ENCODE data around the gene BTBD1.
"Not testable (repeated sequence)": the region's sequence is repeated elsewhere in the genome, so short reads cannot be mapped to it uniquely, and the experiment has no call there.

Gene BTBD1

DNA sequence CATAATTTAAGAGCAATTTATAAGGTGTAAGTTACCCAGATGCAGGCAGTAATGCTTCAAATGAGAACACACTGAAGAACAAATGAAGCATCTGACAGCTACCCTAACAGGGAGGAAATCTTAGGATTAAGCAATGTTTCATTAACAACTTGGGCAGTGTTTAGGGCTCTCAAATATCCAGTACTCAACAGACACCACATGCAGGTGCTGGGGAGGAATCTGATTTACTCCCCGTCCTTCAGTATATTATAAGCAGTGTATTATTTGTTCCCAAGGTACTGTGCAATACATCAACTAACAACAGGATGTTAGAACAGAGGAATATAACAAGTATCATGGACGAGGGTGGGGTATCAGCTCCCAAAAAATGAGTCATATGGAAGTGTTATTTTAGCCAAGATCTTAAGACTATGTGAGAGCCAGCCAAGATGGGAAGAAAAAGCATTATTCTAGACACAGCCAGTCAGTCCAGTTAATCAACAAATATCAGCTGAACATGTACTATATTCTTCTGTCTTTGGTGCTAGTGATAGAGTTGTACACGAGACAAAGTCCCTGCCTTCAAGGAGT lies 20.4 kb downstream of the BTBD1 start:
- no peaks in the 10 kb centered on the region for H3K9me3 Mint-ChIP-seq (ENCODE audit: low read depth)
- H3K27ac Mint-ChIP-seq, result no peak overlapping the region
- peaks cover 7% of the 10 kb centered on the region for H3K36me3 Mint-ChIP-seq
- H3K27me3 Mint-ChIP-seq, result no peaks in the 10 kb centered on the region
- peaks cover 25% of the 10 kb centered on the region for H3K4me1 Mint-ChIP-seq (ENCODE audit: low read depth)
- H3K4me3 Mint-ChIP-seq, result no peak overlapping the region

DNA sequence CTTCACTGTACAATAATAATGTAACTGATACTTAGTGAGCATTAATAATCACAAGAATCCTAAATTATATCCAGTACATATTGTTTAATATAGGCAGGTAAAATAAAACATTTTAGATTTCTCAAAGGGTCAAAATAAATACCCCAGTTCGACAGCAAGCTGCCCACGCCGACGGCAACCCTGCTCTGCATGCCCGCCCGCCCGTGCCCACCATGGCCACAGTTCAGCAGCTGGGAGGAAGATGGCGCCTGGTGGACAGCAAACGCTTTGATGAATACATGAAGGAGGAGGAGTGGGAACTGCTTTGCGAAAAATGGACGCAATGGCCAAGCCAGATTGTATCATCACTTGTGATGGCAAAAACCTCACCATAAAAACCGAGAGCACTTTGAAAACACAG lies 22.9 kb downstream of the BTBD1 start:
- Mint-ChIP-seq H3K9me3 (ENCODE audit: low read depth) (no peaks in the 10 kb centered on the region), H3K36me3 (peaks cover 12% of the 10 kb centered on the region), H3K27ac (no peak overlapping the region), H3K4me1 (ENCODE audit: low read depth) (peaks cover 26% of the 10 kb centered on the region), H3K4me3 (no peak overlapping the region), H3K27me3 (no peaks in the 10 kb centered on the region)

DNA sequence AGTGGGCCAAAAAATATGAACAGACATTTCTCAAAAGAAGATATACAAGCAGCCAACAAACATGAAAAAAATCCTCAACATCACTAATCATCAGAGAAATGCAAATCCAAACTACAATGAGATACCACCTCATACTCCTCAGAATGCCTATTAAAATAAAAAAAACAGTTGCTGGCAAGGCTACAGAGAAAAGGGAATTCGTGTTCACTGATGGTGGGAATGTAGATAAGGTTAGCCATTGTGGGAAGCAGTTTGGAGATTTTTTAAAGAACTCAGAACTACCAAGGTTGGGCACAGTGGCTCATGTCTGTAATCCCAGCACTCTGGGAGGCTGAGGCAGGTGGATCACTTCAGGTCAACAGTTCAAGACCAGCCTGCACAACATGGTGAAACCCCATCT lies 27.8 kb downstream of the BTBD1 start:
- Mint-ChIP-seq H3K4me1 (ENCODE audit: low read depth) (peaks cover 36% of the 10 kb centered on the region), H3K4me3 (no peak overlapping the region), H3K9me3 (ENCODE audit: low read depth) (no peaks in the 10 kb centered on the region), H3K27ac (peak overlapping the region; percentile 35), H3K36me3 (peaks cover 22% of the 10 kb centered on the region), H3K27me3 (no peaks in the 10 kb centered on the region)

DNA sequence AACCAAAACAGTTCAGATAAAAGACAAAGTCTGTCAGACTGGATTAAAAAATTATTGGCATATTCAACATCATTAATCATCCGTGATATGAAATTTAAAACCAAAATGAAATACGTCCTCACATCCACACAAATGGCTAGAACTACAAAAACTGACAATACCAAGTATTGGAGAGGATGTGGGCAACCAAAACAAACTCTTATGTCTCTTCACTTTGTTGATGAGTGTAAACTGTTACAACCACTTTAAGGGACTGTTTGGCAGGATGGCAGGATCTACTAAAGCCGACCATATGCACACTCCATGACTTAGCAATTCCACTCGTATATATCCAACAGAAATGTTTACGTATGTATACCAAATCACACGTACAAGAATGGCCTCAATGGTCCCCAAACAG lies 30.8 kb downstream of the BTBD1 start:
- no peaks in the 10 kb centered on the region for H3K27me3 Mint-ChIP-seq
- H3K4me1 Mint-ChIP-seq (ENCODE audit: low read depth), result peaks cover 39% of the 10 kb centered on the region
- peaks cover 27% of the 10 kb centered on the region for H3K36me3 Mint-ChIP-seq
- peak overlapping the region; percentile 46 for H3K27ac Mint-ChIP-seq
- H3K4me3 Mint-ChIP-seq, result no peak overlapping the region
- H3K9me3 Mint-ChIP-seq (ENCODE audit: low read depth), result no peaks in the 10 kb centered on the region

DNA sequence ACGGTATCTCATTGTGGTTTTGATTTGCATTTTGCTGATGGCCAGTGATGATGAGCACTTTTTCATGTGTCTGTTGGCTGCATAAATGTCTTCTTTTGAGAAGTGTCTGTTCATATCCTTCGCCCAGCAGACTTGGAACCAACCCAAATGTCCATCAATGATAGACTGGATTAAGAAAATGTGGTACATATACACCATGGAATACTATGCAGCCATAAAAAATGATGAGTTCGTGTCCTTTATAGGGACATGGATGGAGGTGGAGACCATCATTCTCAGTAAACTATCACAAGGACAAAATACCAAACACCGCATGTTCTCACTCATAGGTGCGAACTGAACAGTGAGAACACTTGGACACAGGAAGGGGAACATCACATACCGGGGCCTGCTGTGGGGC lies 35.8 kb downstream of the BTBD1 start:
- H3K4me1 Mint-ChIP-seq (ENCODE audit: low read depth), result peaks cover 18% of the 10 kb centered on the region
- H3K36me3 Mint-ChIP-seq, result peaks cover 11% of the 10 kb centered on the region
- H3K27ac Mint-ChIP-seq; H3K27me3 Mint-ChIP-seq; H3K4me3 Mint-ChIP-seq; H3K9me3 Mint-ChIP-seq (ENCODE audit: low read depth): not testable (repeated sequence)

DNA sequence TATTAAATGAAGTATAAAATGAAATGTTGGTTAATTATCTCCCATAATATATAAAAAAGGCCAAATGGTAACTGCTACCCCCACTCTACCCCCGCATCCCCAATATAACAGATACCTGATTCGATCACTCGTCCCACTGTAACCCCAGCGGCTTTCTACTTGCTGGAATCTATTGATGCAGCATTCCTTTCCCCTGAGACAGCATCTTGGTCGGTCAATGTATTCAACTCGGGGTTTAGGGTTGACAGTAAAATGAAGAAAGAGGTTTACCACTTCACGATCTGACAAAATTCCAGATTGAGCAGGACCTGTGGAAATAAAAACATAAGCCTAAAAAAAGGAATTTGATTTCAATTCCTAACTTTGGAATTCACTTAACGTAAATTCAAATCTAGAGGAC lies 37.0 kb downstream of the BTBD1 start:
- no peak overlapping the region for H3K4me3 Mint-ChIP-seq
- no peaks in the 10 kb centered on the region for H3K9me3 Mint-ChIP-seq (ENCODE audit: low read depth)
- H3K27me3 Mint-ChIP-seq, result no peaks in the 10 kb centered on the region
- H3K27ac Mint-ChIP-seq, result no peak overlapping the region
- H3K36me3 Mint-ChIP-seq, result peaks cover 11% of the 10 kb centered on the region
- H3K4me1 Mint-ChIP-seq (ENCODE audit: low read depth), result peaks cover 11% of the 10 kb centered on the region

DNA sequence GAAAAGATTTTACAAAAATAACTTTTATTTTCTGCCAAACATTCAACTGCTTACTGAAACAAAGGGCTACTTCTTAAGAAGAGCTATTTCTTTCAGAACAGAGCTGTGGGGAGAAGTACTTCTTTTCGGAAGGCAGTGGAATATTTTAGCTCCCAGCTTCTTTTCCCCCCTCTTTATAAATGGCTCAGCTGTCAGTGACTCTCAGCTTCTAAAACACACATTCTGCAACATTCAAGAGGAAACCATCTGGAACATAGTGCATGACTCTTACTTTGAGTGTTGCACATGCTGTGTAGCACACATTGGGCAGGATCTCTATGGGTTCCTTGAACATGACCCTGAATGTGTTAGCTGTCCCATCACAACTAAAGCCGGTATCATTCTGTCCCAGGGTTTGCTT lies 48.6 kb downstream of the BTBD1 start:
- Mint-ChIP-seq H3K27me3 (no peaks in the 10 kb centered on the region), H3K27ac (no peak overlapping the region), H3K4me1 (ENCODE audit: low read depth) (peaks cover 24% of the 10 kb centered on the region), H3K4me3 (no peak overlapping the region), H3K9me3 (ENCODE audit: low read depth) (no peaks in the 10 kb centered on the region), H3K36me3 (no peaks in the 10 kb centered on the region)

DNA sequence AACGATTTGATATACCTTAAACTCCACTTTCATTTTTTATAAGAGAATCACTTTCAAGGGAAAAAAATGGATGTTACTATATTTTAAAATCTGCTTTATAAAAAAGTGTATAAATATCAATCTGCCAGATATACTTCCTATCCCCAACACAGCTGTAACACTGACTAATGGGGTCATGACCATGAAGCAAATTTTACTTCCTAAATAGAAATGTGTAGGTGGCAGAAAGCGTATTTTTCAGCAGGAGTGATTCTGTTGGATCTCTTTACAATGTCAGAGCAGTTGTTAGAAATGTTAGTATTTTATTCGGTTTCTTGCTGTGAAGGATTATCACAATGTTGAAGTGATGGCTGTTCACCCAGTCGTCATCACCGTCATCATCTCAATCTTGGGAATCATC lies 50.1 kb downstream of the BTBD1 start:
- no peak overlapping the region for H3K27ac Mint-ChIP-seq
- no peak overlapping the region for H3K4me3 Mint-ChIP-seq
- H3K27me3 Mint-ChIP-seq, result no peaks in the 10 kb centered on the region
- H3K36me3 Mint-ChIP-seq, result peaks cover under 1% of the 10 kb centered on the region
- H3K9me3 Mint-ChIP-seq (ENCODE audit: low read depth), result peaks cover 11% of the 10 kb centered on the region
- peaks cover 37% of the 10 kb centered on the region for H3K4me1 Mint-ChIP-seq (ENCODE audit: low read depth)

DNA sequence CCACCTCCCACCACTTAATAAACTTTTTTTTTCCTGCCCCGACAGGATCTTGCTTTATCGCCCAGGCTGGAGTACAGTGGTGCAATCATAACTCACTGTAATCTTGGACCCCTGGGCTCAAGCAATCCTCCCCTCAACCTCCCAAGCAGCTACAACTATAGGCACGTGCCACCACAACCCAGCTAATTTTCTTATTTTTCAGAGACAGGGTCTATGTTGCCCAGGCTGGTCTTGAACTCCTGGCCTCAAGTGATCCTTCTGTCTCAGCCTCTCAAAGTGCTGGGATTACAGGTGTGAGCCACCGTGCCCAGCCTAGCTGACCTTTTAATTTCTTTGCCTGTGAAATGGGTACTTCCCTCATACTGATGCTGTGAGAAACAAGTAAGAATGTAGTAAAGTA lies 51.7 kb downstream of the BTBD1 start:
- Mint-ChIP-seq H3K4me3 (no peak overlapping the region), H3K36me3 (peaks cover 2% of the 10 kb centered on the region), H3K27ac (no peak overlapping the region), H3K27me3 (no peaks in the 10 kb centered on the region), H3K9me3 (ENCODE audit: low read depth) (peaks cover 13% of the 10 kb centered on the region), H3K4me1 (ENCODE audit: low read depth) (peaks cover 47% of the 10 kb centered on the region)

DNA sequence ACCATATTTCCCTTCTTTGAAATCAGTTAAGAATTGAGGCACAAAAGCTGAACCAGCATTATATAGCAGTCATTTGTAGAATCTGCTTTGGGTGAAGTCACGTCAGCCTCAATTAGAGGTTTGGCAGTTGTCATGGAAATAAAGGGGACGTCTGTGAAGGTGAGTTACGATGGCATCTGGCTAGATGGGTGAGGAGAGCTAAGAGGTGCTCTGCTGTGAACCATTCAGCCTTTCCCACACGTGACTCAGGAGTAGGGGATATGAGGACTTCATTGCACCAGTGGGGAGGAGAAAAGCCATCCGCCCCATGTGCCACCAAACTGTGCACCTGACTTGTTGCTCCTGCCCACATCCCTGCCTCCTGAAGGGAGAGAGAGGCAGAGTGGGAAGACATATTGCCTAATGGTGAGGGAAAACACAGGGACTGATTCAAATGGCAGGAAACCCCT lies 52.8 kb downstream of the BTBD1 start:
- no peaks in the 10 kb centered on the region for H3K27me3 Mint-ChIP-seq
- H3K27ac Mint-ChIP-seq, result peak overlapping the region; percentile 37
- H3K9me3 Mint-ChIP-seq (ENCODE audit: low read depth), result peaks cover 13% of the 10 kb centered on the region
- H3K4me3 Mint-ChIP-seq, result no peak overlapping the region
- peaks cover 2% of the 10 kb centered on the region for H3K36me3 Mint-ChIP-seq
- H3K4me1 Mint-ChIP-seq (ENCODE audit: low read depth), result peaks cover 55% of the 10 kb centered on the region

DNA sequence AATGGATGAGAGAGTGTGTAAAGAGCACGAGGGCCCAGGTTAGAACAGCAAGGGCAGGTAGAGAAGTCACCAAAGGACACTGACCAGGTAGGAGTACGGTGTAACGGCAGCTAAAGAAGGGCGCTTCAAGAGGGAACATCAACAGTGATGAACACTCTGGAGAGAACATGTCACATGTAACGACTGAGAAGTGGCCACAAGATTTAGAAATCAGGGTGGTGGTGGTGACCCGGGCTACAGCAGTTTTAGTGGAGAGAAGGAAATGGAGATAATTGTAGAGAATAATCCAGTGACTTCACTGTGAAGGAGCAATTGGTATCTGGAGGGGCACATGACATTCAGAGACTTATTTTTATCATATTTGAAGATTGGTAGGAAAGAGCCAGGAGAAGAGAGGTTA lies 54.4 kb downstream of the BTBD1 start:
- Mint-ChIP-seq H3K4me3 (peak overlapping the region; percentile 99), H3K36me3 (peaks cover 2% of the 10 kb centered on the region), H3K27me3 (no peaks in the 10 kb centered on the region), H3K9me3 (ENCODE audit: low read depth) (peaks cover 13% of the 10 kb centered on the region), H3K4me1 (ENCODE audit: low read depth) (peaks cover 56% of the 10 kb centered on the region), H3K27ac (peak overlapping the region; percentile 92)

DNA sequence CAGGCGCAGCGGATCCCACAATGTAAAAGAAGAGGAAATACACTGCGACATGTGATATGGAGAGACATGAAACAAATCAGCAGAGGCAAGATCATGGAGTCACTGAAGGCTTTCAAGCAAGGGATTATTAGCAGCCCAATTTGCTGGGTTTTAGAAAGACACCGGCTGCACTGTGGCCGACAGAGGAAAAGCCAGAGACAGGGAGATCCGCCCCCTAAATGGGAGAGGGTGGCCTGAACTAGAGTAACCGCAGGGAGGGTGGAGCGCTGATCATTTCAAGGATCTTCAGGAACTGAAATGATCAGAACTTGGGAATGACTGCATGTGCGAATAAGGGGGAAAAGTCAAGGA lies 55.0 kb downstream of the BTBD1 start:
- H3K36me3 Mint-ChIP-seq, result peaks cover 5% of the 10 kb centered on the region
- H3K4me1 Mint-ChIP-seq (ENCODE audit: low read depth), result peaks cover 56% of the 10 kb centered on the region
- peaks cover 13% of the 10 kb centered on the region for H3K9me3 Mint-ChIP-seq (ENCODE audit: low read depth)
- H3K4me3 Mint-ChIP-seq, result peak overlapping the region; percentile 99
- H3K27me3 Mint-ChIP-seq, result no peaks in the 10 kb centered on the region
- peak overlapping the region; percentile 92 for H3K27ac Mint-ChIP-seq

DNA sequence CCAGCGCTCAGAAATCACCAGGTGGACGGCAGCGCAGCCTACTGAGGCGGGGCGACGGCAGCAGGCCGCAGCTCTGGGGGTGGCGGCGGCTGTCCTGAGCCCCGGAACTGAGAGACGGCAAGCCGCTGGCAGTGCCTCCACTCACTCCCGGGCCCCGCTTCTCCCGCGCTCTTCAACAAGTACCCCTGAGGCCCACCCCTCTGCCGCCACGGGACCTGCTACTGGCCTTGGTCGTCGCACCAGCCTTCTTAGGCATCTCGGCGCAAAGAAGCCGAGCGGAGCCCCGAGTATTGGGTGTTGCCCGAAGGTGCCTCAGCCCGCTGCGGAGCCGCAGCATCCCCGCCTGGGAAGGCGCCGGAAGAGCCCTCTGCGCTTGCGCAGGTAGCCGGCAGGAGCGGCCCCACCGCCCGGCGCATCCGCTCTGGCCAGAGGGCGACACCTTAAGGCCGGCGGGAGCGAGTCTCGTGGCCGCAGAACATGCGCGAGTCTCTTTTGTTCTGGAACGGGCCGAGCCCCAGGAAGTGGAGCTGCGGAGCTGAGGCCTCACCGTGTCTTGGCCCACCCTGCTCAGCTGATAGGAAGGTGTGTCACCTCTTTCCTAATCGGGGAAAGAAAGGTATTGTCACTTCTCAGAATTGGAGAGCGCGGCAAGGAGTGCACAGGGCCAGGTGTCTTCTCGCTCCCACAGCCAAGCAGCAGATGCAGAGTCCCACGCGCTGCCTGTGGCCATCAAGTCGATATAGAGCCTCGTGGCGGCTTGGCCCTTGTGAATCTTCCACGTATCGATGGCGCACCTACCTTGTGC lies 55.6 kb downstream of the BTBD1 start, which contains the start of gene C15orf40:
Gene C15orf40 (minus strand): TSS at position 369 of the 805 bp plus-strand sequence. CDS start 32 bp downstream, at position 337.
- Mint-ChIP-seq H3K4me1 (ENCODE audit: low read depth) (peaks cover 55% of the 10 kb centered on the region), H3K36me3 (peaks cover 5% of the 10 kb centered on the region), H3K27ac (peak within 1 kb of the TSS; percentile 94), H3K4me3 (peak within 1 kb of the TSS; percentile 99), H3K27me3 (no peaks in the 10 kb centered on the region), H3K9me3 (ENCODE audit: low read depth) (peaks cover 13% of the 10 kb centered on the region)

DNA sequence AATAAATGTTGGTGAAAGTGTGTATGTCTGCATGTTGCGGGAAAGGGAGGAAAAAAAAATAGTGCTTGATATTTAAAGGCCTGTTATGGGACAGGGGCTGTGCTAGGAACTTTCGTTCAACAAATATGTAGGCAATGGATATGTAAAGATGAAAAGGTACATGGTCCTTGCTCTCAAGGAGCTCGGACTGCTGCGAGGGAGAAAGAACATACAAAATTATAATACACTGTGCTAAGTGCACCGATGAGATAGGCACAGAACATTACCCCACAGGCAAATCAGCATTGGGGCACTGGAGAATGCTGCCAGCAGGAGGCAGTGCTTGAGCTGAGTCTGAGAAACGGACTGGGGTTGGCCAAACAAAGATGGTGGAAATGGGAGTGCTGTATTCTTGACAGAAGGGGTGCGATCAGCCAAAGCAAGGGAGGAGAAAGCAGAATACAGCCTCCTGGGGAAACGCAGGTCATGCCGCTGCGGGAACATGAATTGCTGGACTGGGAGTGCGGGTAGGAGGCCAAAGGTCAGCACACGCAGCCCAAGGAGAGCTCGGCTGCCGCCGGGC lies 56.3 kb downstream of the BTBD1 start:
- peaks cover 13% of the 10 kb centered on the region for H3K9me3 Mint-ChIP-seq (ENCODE audit: low read depth)
- H3K27ac Mint-ChIP-seq, result peak overlapping the region; percentile 94
- peaks cover 55% of the 10 kb centered on the region for H3K4me1 Mint-ChIP-seq (ENCODE audit: low read depth)
- H3K36me3 Mint-ChIP-seq, result peaks cover 5% of the 10 kb centered on the region
- peak overlapping the region; percentile 99 for H3K4me3 Mint-ChIP-seq
- H3K27me3 Mint-ChIP-seq, result no peaks in the 10 kb centered on the region

DNA sequence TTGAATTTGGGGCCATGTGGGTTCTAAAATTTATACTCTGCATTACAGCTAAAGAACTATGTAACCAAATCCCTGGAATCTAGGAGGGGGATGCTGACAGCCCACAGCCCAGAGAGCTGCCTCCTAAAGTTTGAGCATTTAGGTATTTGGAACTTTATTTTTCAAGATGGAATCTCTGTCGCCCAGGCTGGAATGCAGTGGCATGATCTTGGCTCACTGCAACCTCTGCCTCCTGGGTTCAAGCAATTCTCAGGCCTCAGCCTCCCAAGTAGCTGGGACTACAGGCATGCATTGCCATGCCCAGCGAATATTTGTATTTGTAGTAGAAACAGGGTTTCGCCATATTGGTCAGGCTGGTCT lies 66.4 kb downstream of the BTBD1 start:
- H3K9me3 Mint-ChIP-seq (ENCODE audit: low read depth); H3K27me3 Mint-ChIP-seq; H3K4me3 Mint-ChIP-seq; H3K36me3 Mint-ChIP-seq; H3K27ac Mint-ChIP-seq: not testable (repeated sequence)
- peaks cover 10% of the 10 kb centered on the region for H3K4me1 Mint-ChIP-seq (ENCODE audit: low read depth)
